K562 (cell line): ENCODE data around the gene AGO4. TPM values are rescaled to one million over a fixed set of nuclear protein-coding genes. Genes with fewer than 3 reads are reported as not detected.

Experiments
- BMI1 ChIP-seq: fragments of 150-350 bp; IDR thresholded peaks from 2 replicates; pipeline ENCODE4 v1.6.1; 2014; ENCODE audit warnings: low read length
- CBFB ChIP-seq: sonication (generic); formaldehyde crosslinking; IDR thresholded peaks from 2 replicates; pipeline ENCODE4 v1.4.0; 2020; ENCODE audit warnings: mild to moderate bottlenecking, missing genetic modification reagents
- CBX8 ChIP-seq: fragments of 200-600 bp; sonication (generic); IDR thresholded peaks from 2 replicates; pipeline ENCODE4 v1.6.1; 2012; ENCODE audit warnings: borderline replicate concordance, mixed run types, low read depth, mild to moderate bottlenecking, moderate library complexity, mixed read lengths, low read length, control low read depth, inconsistent platforms; ENCODE audit not compliant: poor library complexity, severe bottlenecking; ENCODE audit errors: extremely low read depth
- CTBP1 ChIP-seq: fragments of 450-650 bp; IDR thresholded peaks from 2 replicates; pipeline ENCODE4 v1.6.1; 2016; ENCODE audit warnings: borderline replicate concordance
- ETV5 ChIP-seq: sonication (generic); formaldehyde crosslinking; IDR thresholded peaks from 2 replicates; pipeline ENCODE4 v1.4.0; 2020; ENCODE audit warnings: low read depth, mild to moderate bottlenecking, missing genetic modification reagents
- FOXA3 ChIP-seq, 2 experiments: fragments of 450-650 bp in 1 of 2; sonication (generic) in 1 of 2; formaldehyde crosslinking; IDR thresholded peaks in 1 of 2; conservative IDR thresholded peaks in 1 of 2; 2 replicates each; pipeline versions ENCODE4 v1.4.0 to v1.8.0; 2020 to 2022; ENCODE audit warnings: mild to moderate bottlenecking in 2 of 2, missing genetic modification reagents in 1 of 2
- FOXJ2 ChIP-seq: fragments of 200-800 bp; sonication (Bioruptor generic); IDR thresholded peaks from 2 replicates; pipeline ENCODE4 v1.6.1; 2016; ENCODE audit warnings: missing genetic modification characterization, missing compliant biosample characterization
- KLF10 ChIP-seq: fragments of 250-450 bp; sonication (Bioruptor Pico); IDR thresholded peaks from 2 replicates; pipeline ENCODE4 v1.6.1; 2021; ENCODE audit warnings: matching md5 sums
- MAZ ChIP-seq, 2 experiments: fragments of 450-650 bp in 1 of 2; sonication (generic) in 1 of 2; formaldehyde crosslinking; IDR thresholded peaks in 1 of 2; conservative IDR thresholded peaks in 1 of 2; 2 replicates each; pipeline versions ENCODE4 v1.4.0 to v1.5.0; 2020; ENCODE audit warnings: mild to moderate bottlenecking in 1 of 2, missing genetic modification reagents in 1 of 2
- PML ChIP-seq: IDR thresholded peaks from 2 replicates; pipeline ENCODE4 v1.6.1; 2012; ENCODE audit warnings: low read length, inconsistent platforms
- POLR3G ChIP-seq: IDR thresholded peaks from 2 replicates; pipeline ENCODE4 v1.6.1; 2011; ENCODE audit not compliant: insufficient read length, insufficient replicate concordance; ENCODE audit errors: extremely low read depth
- RBBP5 ChIP-seq: fragments of 200-600 bp; sonication (generic); IDR thresholded peaks from 2 replicates; pipeline ENCODE4 v1.6.1; 2012; ENCODE audit warnings: borderline replicate concordance, mild to moderate bottlenecking, low read length, control low read depth, inconsistent platforms; ENCODE audit not compliant: insufficient read depth, poor library complexity, severe bottlenecking
- SIN3A ChIP-seq, 2 experiments: fragments of 150-350 bp in 1 of 2; IDR thresholded peaks; 2 replicates each; pipeline ENCODE4 v1.6.1; 2011 to 2016; ENCODE audit warnings: borderline replicate concordance in 2 of 2, low read depth in 2 of 2, low read length in 2 of 2, mild to moderate bottlenecking in 2 of 2, moderate library complexity in 2 of 2; ENCODE audit not compliant: control insufficient read depth in 1 of 2
- SLC30A9 ChIP-seq: fragments of 250-450 bp; sonication (Bioruptor Pico); IDR thresholded peaks from 2 replicates; pipeline ENCODE4 v1.8.0; 2022; ENCODE audit warnings: mild to moderate bottlenecking, moderate library complexity
- SMAD4 ChIP-seq: fragments of 250-450 bp; sonication (Bioruptor Pico); conservative IDR thresholded peaks from 2 replicates; pipeline ENCODE4 v1.8.0; 2021; ENCODE audit warnings: inconsistent platforms, mild to moderate bottlenecking, moderate library complexity
- SP2 ChIP-seq: IDR thresholded peaks from 2 replicates; pipeline ENCODE4 v1.6.1; 2011; ENCODE audit warnings: mild to moderate bottlenecking, low read depth, low read length, moderate library complexity; ENCODE audit not compliant: poor library complexity, severe bottlenecking; ENCODE audit errors: extremely low read depth
- SPI1 ChIP-seq: IDR thresholded peaks from 2 replicates; pipeline ENCODE4 v1.6.1; 2011; ENCODE audit warnings: low read depth, low read length, control low read depth, borderline replicate concordance
- YBX1 ChIP-seq: fragments of 450-650 bp; IDR thresholded peaks from 2 replicates; pipeline ENCODE4 v1.7.1; 2016; ENCODE audit warnings: mild to moderate bottlenecking
- ZBTB7A ChIP-seq: IDR thresholded peaks from 2 replicates; pipeline ENCODE4 v1.6.1; 2011; ENCODE audit warnings: low read depth, mild to moderate bottlenecking, low read length, moderate library complexity, borderline replicate concordance; ENCODE audit not compliant: control insufficient read depth
- ZNF507 ChIP-seq: conservative IDR thresholded peaks from 2 replicates; pipeline ENCODE4 v1.6.1; 2017; ENCODE audit warnings: missing genetic modification characterization, missing compliant biosample characterization
- ZNF695 ChIP-seq: fragments of 450-650 bp; formaldehyde crosslinking; IDR thresholded peaks from 2 replicates; pipeline ENCODE4 v1.4.0; 2020; ENCODE audit warnings: mild to moderate bottlenecking, moderate library complexity
- ZNF76 ChIP-seq: fragments of 250-450 bp; sonication (Bioruptor Pico); IDR thresholded peaks from 2 replicates; pipeline ENCODE4 v1.4.0; 2020; ENCODE audit warnings: mild to moderate bottlenecking, moderate library complexity, borderline replicate concordance
- ZNF778 ChIP-seq: fragments of 450-650 bp; formaldehyde crosslinking; IDR thresholded peaks from 2 replicates; pipeline ENCODE4 v1.4.0; 2020; ENCODE audit warnings: mild to moderate bottlenecking, moderate library complexity
- polyA plus RNA-seq, 8 experiments: library from polyadenylated mRNA; depleted of rRNA in 4 of 8; stranded (reverse) in 5 of 8; unstranded in 3 of 8; fragments of >200 nt; fragmentation: Nextera tagmentation in 2 of 8; fragmentation: Illumina TruSeq in 1 of 8; extraction: Ambion mirVana in 2 of 8; extraction: Trizol in 1 of 8; gene quantifications; 2 replicates each; pipeline versions ENCODE4 v1.2.1 to v1.2.3, GENCODE V29; 2011 to 2014; ENCODE audit warnings: inconsistent platforms in 1 of 8, missing spikeins in 1 of 8
- total RNA-seq, 7 experiments: library from RNA; depleted of rRNA in 6 of 7; stranded (reverse); fragments of >200 nt in 6 of 7; fragmentation: Illumina TruSeq in 2 of 7; extraction: Trizol in 2 of 7; gene quantifications; 2 replicates each; pipeline versions ENCODE4 v1.2.1 to v1.2.3, GENCODE V29; 2011 to 2021; ENCODE audit warnings: low replicate concordance in 1 of 7
- TF ChIP-seq, protein P1 (sequence below): fragments of 250-450 bp; sonication (Bioruptor Pico); IDR thresholded peaks from 2 replicates; pipeline ENCODE4 v1.5.0; 2021
- TF ChIP-seq, protein P2 (sequence below): sonication (generic); formaldehyde crosslinking; IDR thresholded peaks from 2 replicates; pipeline ENCODE4 v1.5.0; 2020; ENCODE audit warnings: missing genetic modification reagents
- TF ChIP-seq, protein P3 (sequence below): sonication (generic); formaldehyde crosslinking; IDR thresholded peaks from 2 replicates; pipeline ENCODE4 v1.4.0; 2020; ENCODE audit warnings: mild to moderate bottlenecking, missing genetic modification reagents

Gene AGO4
- total and polyA plus RNA-seq, 9 of the 15 experiments (the other 6 are each of a cell fraction or from before 2014, with no cell fraction given) = 1.3 to 10.5 (median 6.5) TPM

DNA sequence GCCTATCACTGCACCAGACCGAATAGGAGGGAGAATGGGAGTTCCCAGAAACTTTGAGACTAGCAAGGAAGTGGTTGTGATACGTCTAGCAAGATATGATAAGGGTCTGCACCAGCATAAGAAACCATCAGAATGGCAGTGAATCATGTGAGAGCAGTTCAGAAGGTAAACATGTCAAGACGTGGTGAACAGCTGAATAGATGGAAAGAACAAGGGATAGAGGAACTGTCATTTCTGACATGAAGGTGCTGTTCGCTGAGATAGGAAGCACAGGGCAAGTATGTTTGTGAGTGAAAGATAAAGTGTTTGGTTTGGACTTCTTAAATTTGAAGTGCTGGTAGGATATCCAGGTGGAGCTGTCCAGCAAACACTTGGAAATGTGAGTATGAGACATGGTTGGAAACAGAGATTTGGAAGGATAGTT is 74.0 kb downstream of the AGO4 start (continued):
- TF ChIP-seq, protein P1, sequence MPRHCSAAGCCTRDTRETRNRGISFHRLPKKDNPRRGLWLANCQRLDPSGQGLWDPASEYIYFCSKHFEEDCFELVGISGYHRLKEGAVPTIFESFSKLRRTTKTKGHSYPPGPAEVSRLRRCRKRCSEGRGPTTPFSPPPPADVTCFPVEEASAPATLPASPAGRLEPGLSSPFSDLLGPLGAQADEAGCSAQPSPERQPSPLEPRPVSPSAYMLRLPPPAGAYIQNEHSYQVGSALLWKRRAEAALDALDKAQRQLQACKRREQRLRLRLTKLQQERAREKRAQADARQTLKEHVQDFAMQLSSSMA = no peak
- TF ChIP-seq SPI1 (peak; percentile 79), POLR3G (no peak), SP2 (no peak), ETV5 (CRISPR knock-in tag) (no peak; the same call in 1 of the 2 replicates), BMI1 (no peak), PML (peak; percentile 69; the same call in 1 of the 2 replicates), ZNF778 (CRISPR knock-in tag) (no peak), ZNF695 (CRISPR knock-in tag) (no peak), SLC30A9 (CRISPR knock-in tag) (no peak), ZBTB7A (no peak), SIN3A (IDR thresholded peaks at IDR 0.05; ENCODE audit: borderline replicate concordance in 2 of 2, control insufficient read depth in 1 of 2, low read depth in 2 of 2, low read length in 2 of 2) (peak; percentile 88 to 92; a peak in 2 of 4 replicates), CBFB (CRISPR knock-in tag) (no peak), ZNF76 (no peak), MAZ (CRISPR knock-in tag; conservative IDR thresholded peaks at IDR 0.05 in 1 of 2, IDR thresholded peaks at IDR 0.05 in 1 of 2) (0 out of 4 replicates have a peak, but pooled peaks of 1 of the 2 experiments have one; percentile 26), FOXJ2 (tag) (no peak), FOXA3 (CRISPR knock-in tag; conservative IDR thresholded peaks at IDR 0.05 in 1 of 2, IDR thresholded peaks at IDR 0.05 in 1 of 2) (peak; percentile 97 to 98), CTBP1 (peak; percentile 97), ZNF507 (tag) (no peak), YBX1 (no peak), RBBP5 (no peak), SMAD4 (CRISPR knock-in tag) (peak; percentile 68; the same call in 1 of the 2 replicates), KLF10 (CRISPR knock-in tag) (no peak), CBX8 (no peak)
- TF ChIP-seq, protein P2, sequence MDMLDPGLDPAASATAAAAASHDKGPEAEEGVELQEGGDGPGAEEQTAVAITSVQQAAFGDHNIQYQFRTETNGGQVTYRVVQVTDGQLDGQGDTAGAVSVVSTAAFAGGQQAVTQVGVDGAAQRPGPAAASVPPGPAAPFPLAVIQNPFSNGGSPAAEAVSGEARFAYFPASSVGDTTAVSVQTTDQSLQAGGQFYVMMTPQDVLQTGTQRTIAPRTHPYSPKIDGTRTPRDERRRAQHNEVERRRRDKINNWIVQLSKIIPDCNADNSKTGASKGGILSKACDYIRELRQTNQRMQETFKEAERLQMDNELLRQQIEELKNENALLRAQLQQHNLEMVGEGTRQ (CRISPR knock-in tag) = no peak
- TF ChIP-seq, protein P3, sequence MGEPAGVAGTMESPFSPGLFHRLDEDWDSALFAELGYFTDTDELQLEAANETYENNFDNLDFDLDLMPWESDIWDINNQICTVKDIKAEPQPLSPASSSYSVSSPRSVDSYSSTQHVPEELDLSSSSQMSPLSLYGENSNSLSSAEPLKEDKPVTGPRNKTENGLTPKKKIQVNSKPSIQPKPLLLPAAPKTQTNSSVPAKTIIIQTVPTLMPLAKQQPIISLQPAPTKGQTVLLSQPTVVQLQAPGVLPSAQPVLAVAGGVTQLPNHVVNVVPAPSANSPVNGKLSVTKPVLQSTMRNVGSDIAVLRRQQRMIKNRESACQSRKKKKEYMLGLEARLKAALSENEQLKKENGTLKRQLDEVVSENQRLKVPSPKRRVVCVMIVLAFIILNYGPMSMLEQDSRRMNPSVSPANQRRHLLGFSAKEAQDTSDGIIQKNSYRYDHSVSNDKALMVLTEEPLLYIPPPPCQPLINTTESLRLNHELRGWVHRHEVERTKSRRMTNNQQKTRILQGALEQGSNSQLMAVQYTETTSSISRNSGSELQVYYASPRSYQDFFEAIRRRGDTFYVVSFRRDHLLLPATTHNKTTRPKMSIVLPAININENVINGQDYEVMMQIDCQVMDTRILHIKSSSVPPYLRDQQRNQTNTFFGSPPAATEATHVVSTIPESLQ (CRISPR knock-in tag) = no peak
